Fibroblast of peridontal ligament (primary cell): ENCODE measurements around the gene KCNK3.
"Not testable (repeated sequence)": the region's sequence is repeated elsewhere in the genome, so short reads cannot be mapped to it uniquely, and the experiment has no call there.

ENCODE experiments used
- DNase-seq: peaks from one replicate; pipeline ENCODE4 v3.0.0-alpha.2; 2010; ENCODE audit errors: extremely low read depth

KCNK3 gene

GRCh38 chr2:26729311-26729710 lies 36.8 kb downstream of the KCNK3 start:
- DNase-seq: no peak

GRCh38 chr2:26730549-26731344 lies 38.2 kb downstream of the KCNK3 start:
- no peak for DNase-seq

GRCh38 chr2:26731714-26732113 lies 39.2 kb downstream of the KCNK3 start:
- no peak for DNase-seq

GRCh38 chr2:26732446-26732845 lies 39.9 kb downstream of the KCNK3 start:
- DNase-seq: no peak

- no peak for DNase-seq
These were observed 40.9 kb downstream of the KCNK3 start for GRCh38 chr2:26733413-26733812.

GRCh38 chr2:26735097-26735496 lies 42.6 kb downstream of the KCNK3 start:
- DNase-seq: peak; percentile 95

GRCh38 chr2:26735883-26736588 lies 43.5 kb downstream of the KCNK3 start:
- no peak for DNase-seq

- no peak for DNase-seq
These were observed 44.7 kb downstream of the KCNK3 start for GRCh38 chr2:26737221-26737620.

- no peak for DNase-seq
These were observed 46.0 kb downstream of the KCNK3 start for GRCh38 chr2:26738481-26738880.

- no peak for DNase-seq
These were observed 47.0 kb downstream of the KCNK3 start for GRCh38 chr2:26739514-26739913.

GRCh38 chr2:26740346-26740745 lies 47.8 kb downstream of the KCNK3 start:
- DNase-seq: no peak

GRCh38 chr2:26740890-26741302 lies 48.4 kb downstream of the KCNK3 start:
- no peak for DNase-seq

- DNase-seq: no peak
These were observed 49.7 kb downstream of the KCNK3 start for GRCh38 chr2:26742048-26742770.

GRCh38 chr2:26743852-26744251 lies 51.3 kb downstream of the KCNK3 start:
- no peak for DNase-seq

- DNase-seq: no peak
These were observed 52.4 kb downstream of the KCNK3 start for GRCh38 chr2:26744953-26745352.

GRCh38 chr2:26745609-26746327 lies 53.2 kb downstream of the KCNK3 start:
- DNase-seq: peak; percentile 86

GRCh38 chr2:26746934-26747333 lies 54.4 kb downstream of the KCNK3 start:
- no peak for DNase-seq

GRCh38 chr2:26749787-26750420 lies 57.4 kb downstream of the KCNK3 start:
- DNase-seq: not testable (repeated sequence)

GRCh38 chr2:26750467-26750866 lies 57.9 kb downstream of the KCNK3 start:
- not testable (repeated sequence) for DNase-seq

- no peak for DNase-seq
These were observed 60.1 kb downstream of the KCNK3 start for GRCh38 chr2:26752656-26753055.

GRCh38 chr2:26754539-26754938 lies 62.0 kb downstream of the KCNK3 start:
- DNase-seq: no peak
